Stimulated activated CD4-positive, alpha-beta T cell treated with anti-CD3 and anti-CD28 coated beads, Interleukin-2, amount 100 ng/mL, for 4 hours (primary cell): ENCODE results near the gene DBH.
"Not testable (repeated sequence)": the region's sequence is repeated elsewhere in the genome, so short reads cannot be mapped to it uniquely, and the experiment has no call there.

Experiments
- DNase-seq: peaks from one replicate; pipeline ENCODE4 v3.0.0-alpha.2; 2020; ENCODE audit warnings: low read depth

Gene DBH

DNA sequence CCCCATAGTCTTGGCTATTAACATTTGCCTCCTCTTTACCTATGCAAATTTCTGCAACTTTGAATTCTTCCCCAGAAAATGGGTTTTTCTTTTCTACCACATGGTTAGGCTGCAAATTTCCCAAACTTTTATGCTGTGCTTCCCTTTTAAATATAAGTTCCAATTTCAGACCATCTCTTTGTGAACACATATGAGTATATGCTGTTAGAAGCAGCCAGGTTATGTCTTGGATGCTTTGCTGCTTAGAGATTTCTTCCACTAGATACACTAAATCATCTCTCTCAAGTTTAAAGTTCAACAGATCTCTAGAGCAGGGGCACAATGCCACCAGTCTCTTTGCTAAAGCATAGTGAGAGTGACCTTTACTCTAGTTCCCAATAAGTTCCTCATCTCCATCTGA is 10.2 kb upstream of the DBH start:
- DNase-seq: not testable (repeated sequence)

DNA sequence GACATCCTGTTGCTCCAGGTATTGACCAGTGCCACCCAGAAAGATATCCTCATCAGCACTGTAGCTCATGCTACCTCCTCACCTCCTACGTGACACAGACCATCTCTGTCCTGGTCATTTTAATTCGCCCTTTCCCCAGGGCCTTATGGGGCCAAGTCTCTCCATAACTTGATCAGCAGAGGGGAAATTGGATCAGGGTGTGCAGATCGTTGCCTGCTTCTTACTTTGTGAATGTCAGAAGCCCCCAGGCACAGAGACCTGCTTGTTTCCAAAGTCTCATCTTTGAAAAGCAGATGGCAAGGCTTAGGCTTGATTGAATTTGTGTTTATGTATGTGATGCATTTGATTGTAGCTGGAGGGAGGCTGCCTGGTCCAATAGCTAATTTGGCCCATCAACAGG is 8.8 kb upstream of the DBH start:
- no peak for DNase-seq

DNA sequence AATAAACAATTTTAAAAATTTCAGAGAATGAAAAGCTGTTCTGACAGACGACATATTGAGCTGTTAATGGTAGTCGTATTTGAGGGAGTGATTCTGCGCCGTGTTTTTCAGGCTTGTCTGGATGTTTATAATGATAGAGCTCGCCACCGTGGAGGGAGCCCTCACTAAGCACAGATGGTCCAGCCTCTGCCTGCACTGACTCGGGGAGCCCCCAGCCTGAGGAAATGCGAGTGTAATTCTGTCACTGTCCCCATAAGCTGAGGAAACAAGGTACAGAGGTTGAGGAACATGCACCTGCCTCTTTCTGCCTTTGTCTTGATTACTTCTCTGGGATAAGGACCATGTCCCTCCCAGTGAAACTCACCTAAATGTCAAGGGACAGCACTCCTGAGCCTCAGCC is 7.4 kb upstream of the DBH start:
- DNase-seq: no peak

DNA sequence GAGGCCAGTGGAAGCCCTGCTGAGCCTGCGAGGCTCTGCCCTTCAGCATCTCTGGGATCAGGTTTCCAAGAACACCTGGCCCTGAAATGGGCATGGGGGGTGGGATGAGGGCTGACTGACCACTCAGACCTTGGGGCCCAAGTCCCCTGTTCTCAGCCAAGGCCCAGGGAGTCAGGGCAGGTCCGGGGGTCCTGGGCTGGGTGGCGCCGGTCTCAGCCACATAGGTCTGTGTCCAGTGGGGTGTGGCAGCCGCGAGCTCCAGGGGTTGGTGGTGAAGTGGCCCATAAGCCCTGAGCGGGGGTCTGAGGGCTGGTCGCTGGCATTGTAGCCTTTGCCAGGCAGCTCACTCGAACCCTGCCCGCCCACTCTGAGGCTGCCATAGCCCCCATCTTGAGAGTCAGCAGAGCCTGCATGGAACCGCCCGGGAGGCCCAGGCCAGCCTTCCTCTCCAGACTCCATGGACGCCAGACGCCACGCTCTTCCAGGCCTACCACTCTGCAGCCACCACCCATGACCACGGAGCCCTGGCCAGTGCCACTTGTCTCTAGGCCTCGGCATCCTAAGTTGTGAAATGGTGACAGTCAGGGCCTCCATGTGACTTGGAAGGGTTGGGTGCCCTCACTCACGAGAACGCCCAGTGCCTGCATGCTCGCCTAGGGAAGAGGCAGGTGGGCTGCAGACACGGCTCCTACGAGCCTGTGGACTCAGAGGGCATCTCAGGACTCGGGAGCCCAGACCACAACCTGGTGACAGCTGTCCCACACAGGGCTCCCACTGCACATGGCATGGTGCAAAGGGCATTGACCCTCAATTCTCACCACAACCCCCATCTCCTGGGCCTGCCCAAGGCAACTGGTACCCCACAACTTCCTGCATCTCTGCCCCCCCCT is 6.7 kb upstream of the DBH start:
- no peak for DNase-seq

DNA sequence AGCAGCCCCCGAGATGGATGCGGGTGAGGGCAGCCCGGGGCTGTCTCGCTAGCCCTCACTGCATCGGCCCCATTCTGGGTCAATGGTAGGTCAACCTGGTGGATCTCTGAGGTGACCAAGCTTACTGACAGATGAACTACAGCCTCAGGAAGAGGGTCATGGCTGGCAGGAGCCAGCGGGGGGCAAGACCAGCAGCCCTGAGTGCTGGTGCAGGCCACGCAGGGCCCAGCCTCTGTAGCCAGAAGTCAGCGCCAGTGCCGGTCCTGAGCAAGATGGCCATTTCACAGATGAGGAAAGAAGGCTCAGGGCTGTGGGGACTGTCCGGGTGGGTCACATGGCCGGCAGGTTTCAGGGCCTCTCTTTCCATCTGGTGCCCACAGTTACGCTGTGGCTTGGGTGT is 5.1 kb upstream of the DBH start:
- DNase-seq: no peak

DNA sequence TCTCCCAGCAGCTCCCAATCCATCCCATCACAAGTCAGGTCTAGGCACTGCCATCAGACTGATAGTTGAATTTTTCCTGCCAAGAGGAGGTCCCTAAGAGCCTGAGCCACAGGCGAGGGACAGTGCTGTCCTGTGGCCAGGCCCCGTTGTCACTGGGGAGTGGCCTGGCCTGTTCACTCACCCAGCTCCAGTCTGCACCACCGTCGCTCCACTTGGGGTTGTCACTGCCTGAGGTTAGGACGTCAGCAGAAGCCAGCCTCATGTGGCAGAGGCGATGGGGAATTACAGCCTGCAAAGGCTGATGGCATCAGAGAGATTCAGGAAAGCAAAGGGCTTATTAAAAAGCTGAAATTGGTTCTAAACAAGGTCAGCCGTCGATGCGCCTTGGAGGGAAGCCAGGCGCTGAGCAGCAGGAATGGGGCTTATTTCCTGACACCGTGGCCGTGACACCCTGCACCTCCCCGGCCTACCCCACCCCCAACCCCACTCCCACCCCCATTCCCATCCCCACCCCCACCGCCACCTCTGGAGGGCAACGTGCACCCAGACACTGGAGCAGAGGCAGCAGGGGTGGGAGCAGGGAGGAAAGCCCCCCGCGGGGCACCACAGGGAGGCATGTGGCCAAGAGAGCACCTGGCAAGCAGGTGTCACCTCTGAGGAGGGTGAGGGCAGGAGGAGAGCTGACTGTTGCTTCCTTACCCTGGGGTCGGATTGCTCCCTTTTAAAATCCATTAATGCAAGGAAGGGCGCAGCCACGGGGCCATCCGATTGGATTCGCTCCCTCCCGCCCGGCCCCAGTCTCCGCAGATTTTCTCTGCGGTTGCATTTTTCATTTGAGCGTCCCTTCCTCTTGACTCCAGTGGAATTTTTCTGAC is 3.1 kb upstream of the DBH start:
- no peak for DNase-seq

DNA sequence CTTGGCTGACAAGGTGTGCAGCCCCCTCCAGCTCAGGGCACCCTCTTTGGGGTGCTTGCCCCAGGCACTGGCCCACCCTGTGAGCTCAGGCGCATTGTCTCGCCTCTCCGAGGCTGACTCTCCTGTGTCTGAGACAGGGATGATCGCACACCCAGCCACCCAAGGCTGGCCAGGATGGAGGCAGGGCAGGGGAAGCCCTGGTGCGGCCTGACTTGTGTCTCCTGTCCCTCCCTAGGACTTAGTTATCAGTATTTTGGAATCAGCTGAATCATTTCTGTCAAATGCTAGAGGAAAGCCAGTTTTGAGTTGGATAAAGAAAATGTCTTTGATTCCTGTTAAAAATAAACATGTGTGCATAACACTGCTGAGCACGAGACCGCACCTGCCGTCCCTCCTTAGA is 2.5 kb upstream of the DBH start:
- no peak for DNase-seq

DNA sequence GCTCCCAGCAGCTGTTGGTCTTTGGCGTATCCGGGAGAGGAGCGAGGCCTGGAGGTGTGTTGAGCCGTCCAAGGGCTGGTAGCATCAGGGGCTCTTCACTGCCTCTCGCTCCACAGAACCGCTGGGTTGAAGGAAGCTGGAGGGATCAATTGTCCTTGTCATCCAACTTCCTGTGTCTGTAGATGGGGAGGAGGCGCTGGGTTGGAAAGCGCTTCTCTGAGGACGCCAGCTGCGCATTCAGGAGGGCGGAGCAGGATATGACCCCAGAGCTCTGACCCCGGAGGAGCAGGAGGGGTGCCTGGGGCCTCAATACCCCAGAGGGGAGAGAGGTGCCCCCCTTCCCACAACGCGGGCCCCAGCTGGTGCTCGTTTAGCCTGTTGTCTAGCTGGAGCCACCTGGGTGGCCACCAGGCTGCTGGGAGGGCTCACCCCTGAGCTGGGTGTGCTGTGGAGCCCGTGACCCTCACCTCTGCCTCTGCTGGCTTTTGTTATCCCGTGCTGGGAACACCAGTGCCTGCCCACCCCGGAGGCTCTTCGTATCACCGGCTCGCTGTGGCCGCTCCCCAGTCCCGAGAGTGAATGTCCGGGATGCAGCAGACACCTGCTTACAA is 2.0 kb upstream of the DBH start:
- no peak for DNase-seq

DNA sequence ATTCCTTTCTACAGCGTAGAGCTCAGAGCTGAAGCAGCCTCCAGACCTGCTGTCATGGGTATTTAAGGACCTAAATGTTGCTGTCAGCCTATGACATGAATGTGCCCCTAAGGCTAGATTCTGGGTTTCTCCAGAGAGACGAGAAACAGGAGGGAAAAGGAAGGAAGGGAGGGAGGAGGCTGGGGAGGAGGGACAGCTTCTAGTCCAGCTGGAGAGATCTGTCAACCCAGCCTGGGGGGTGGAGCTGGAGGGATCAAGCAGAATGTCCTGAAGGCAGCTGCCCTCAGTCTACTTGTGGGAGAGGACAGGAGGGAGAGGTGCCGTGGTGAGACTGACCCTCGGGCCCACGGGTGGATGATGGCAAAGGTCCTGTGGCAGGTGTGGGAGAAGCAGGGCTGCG is 1.1 kb upstream of the DBH start:
- DNase-seq: no peak

DNA sequence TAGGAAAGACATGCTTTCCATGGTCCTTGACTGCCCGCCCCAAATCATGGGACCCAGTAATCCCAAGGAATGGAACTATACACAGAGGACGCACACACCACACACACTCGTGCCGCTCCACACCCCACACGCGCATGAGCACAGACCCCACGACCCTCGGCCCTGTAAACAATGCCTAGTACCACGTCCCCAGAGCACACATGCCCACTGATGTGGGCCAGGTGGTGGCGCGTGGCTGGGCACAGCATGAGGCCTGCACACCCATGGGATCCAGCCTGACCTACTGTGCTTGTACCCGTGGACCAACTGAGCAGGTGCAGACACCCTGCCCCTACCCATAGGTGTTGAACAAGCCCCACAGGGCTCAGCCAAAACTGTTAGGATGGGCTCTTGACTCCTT is 739 bp downstream of the DBH start:
- DNase-seq: no peak

DNA sequence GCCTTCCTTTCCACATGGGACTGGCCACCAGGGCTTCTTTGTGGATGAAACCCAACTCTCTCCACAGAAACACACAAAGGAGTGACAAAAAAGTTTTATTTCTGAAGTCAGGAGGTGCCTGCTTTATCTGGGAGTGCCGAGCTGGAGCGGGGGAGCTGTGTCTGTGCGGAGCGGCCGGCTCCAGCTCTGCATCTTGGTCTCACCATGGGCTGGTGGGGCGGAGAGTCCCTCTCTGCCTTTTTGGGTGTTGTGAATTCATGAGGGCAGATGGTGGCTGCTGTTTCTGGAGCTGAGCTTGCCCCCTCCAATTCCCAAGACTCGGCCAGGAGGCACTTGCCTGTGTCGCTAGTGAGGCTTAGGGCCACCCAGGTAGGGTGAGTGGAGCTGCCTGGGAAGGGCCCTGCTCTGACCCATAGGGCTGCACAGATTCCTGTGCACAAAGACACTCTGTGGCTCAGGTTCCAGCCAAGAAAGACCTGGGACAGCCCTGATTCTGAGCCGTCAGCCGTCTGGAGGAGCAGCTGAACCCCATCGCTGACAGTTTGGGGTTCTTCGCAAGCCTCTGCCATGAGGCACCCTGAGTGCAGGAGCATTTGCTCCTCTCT is 1.4 kb downstream of the DBH start:
- DNase-seq: no peak

DNA sequence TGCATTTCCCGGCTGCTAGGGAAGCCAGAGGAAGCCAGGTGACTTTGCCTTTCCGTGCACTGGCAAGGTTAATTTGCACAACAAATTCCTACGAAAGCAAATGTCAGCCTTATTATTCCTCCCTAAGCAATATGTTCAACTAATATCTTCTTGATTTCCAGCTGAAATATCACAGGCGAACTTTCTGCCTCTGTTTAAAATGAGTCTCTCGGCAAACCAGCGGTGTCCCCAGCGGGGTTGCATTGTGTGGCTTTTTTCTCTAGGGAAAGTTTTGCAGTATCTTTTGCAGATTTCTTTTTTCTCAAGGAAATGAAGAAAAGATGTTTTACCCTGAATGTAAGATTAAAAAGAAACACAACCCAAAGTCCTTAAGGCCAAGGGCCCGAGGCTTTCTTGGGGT is 1.9 kb downstream of the DBH start:
- DNase-seq: no peak

DNA sequence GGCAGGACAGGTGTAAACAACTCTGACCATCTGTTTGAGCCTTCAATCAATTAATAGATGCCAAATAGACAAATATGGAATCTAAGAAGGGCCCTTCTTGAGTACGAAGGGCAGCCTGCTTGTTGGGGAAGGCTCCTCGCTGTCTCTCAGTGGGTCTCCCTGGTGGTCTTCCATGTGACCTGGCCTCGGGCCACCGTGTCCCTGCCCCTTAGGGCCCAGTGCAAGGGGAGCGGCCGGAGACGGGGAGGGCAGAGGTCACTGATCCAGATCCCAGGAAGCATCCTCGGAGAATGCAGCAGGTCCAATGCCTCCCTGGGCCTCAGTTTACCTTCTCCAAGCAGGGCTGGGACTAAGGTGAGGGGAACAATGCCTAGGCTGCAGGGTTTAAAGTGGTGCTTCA is 2.5 kb downstream of the DBH start:
- DNase-seq: no peak

DNA sequence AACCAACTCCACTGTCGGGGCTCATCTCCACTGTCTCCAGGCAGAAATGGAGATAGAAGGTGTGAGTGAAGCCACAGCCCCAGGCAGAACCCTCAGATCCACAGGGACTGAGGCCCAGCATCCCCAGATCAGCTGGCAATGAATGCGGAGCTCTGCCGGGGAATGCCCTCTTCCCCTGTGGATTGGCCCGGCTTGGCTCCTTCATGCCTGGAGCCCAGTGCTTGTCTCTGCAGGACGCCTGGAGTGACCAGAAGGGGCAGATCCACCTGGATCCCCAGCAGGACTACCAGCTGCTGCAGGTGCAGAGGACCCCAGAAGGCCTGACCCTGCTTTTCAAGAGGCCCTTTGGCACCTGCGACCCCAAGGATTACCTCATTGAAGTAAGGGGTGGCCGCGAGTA is 3.5 kb downstream of the DBH start:
- no peak for DNase-seq

DNA sequence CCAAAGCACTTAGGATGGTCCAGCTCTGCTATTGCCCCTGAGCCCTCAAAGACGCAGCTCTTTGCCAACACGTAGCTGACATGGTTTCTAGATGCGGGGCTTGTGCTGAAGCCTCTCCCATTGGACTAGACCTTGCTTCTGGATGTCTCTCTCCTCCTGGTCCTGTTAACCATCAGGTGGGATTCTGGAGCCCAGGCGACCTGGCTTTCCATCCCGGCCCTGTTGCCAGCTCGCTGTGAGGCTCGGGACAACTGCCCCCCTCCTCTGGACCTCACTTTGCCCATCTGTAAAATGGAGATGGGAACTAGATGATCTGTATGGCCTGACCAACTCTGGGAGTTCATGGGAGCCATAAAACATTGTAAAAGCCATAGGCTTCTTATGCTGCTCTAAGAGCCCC is 4.0 kb downstream of the DBH start:
- DNase-seq: no peak

DNA sequence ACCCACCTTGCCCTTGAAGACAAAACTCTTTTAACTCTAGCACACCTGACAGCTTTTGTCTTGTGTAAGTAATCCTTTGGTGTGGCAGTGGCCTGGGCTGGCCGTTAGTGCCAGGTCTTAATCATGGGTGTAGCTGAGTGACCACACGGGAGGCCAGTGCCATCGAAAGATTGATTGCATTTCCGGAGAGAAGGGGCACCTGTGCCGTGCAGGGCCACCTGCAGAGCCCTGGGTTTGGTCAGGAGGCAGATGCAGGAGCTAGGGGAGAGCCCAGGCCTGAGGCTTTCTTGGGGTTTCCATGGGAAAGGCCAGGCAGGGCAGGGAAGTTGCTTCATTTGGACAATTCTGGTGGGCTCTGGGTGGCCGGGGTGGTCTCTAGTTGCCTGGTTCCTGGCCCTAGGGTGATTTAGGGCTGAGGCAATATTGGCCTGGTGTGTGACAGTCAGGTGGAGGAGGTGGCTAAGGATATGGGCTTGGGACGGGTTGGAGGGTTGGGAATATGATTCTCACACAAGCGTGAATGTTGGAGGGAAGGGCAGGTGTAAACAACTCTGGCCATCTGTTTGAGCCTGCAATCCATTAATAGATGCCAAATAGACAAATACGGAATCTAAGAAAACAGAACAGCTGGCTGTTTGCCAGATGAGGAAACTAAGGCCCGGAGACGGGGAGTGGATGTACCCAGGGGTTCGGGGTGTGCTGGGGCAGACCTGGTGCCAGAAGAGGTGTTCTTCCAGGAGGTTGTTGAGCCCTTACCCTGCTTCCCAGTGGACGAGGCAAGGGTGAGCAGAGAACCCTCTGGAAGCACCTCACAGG is 4.6 kb downstream of the DBH start:
- DNase-seq: no peak

DNA sequence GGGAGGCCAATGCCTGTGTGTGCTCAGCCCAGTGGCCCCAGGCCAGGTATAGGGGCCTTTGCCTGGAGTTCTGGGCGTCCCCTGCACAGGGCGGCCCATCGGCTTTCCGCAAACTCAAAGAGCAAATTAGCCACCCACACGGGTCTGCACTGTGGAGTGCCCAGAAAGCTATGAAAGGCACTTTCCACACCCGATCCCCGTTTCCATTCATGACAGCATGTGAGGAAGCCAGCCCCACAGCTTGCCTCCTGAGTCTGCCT is 5.2 kb downstream of the DBH start:
- DNase-seq: no peak

DNA sequence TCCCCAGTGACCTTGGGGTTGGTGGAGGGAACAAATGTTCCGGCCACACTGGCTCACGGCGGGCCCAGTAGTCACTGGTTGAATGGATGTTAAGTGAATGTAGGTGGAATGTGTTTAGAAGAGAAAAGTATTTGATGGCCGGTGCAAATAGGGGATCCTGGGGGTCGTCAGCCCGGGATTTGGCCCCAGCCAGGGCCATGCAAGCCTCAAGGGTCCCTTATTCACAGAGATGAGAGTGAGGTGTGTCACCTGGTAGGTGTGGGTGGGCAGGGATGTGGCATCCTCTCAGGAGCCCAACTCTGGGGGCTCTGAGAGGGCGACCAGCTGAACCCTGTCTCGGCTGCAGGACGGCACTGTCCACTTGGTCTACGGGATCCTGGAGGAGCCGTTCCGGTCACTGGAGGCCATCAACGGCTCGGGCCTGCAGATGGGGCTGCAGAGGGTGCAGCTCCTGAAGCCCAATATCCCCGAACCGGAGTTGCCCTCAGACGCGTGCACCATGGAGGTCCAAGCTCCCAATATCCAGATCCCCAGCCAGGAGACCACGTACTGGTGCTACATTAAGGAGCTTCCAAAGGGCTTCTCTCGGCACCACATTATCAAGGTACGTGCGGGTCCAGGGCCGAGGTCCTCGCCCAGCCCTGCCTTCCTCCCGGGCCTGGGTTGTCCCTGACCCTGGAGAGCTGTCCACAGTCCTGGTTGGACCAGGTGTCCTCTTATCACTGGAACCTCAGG is 5.9 kb downstream of the DBH start:
- DNase-seq: no peak

DNA sequence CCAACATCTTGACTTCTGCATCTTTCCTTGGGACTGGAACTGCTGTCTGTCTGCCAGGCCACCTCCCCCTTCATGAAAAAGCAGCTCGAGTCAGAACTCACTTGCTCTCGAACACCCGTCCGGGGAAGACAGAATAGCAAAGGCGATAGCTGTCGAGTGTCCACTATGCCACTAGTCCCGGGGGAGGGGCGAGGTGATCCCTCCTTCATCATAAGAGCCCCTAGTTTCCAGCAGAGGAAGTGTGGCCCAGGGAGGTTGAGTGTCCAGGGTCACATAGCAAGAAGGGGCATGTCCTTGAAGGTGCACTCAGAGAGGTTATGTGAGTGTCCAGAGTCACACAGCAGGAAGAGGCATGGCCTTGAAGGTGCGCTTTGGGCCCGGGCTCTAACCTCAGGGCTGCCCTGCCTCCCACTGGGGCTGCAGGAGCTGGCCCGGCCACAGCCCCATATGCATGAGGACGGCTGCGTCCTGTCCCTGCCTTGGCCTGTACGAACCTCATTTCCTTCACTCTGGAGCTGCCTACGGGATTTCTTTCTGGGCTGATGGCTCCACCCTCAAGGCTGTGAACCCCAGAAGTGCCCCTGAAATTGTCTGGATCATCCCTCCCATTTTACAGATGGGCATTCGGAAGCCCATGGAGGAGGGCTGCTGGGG is 6.7 kb downstream of the DBH start:
- DNase-seq: no peak

DNA sequence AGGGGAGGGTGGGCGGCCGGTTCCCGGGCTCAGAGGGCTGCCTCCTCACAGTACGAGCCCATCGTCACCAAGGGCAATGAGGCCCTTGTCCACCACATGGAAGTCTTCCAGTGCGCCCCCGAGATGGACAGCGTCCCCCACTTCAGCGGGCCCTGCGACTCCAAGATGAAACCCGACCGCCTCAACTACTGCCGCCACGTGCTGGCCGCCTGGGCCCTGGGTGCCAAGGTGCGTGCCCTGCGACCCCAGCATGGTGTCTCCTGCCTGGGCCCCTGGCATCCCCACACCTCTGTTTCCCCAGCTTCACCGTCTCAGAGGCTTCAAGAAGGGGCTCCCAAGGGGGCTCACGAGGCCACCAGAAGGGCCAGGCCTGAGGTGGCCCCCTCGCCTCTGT is 7.2 kb downstream of the DBH start:
- DNase-seq: no peak
